Astrocyte (in vitro differentiated cells and primary cell): ENCODE data around the gene IL12RB1.

ENCODE experiments used
- EZH2 ChIP-seq: IDR thresholded peaks from 2 replicates; pipeline ENCODE4 v1.6.1; 2012; ENCODE audit warnings: mild to moderate bottlenecking, low read length, inconsistent platforms; ENCODE audit not compliant: insufficient read depth
- TF ChIP-seq, protein P1 (sequence below): IDR thresholded peaks from 2 replicates; pipeline ENCODE4 v1.5.1; 2011; ENCODE audit warnings: low read depth, mild to moderate bottlenecking, inconsistent platforms, low read length, moderate library complexity; ENCODE audit not compliant: insufficient read depth

DNA sequence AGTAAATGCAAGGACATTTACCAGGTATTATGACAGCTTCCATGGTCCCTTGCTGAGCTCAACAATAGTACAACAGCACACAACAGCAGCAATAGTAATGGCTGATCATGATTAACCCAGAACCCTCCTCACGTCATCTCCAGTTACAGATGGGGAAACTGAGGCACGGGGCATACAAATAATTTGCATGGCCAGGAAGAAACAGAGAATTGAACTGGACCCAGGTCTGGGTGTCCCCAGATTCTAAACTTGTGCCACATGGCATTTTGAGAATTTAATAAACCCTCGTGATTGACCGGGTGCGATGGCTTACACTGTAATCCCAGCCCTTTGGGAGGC lies 18.0 kb upstream of the IL12RB1 start:
- TF ChIP-seq, protein P1, sequence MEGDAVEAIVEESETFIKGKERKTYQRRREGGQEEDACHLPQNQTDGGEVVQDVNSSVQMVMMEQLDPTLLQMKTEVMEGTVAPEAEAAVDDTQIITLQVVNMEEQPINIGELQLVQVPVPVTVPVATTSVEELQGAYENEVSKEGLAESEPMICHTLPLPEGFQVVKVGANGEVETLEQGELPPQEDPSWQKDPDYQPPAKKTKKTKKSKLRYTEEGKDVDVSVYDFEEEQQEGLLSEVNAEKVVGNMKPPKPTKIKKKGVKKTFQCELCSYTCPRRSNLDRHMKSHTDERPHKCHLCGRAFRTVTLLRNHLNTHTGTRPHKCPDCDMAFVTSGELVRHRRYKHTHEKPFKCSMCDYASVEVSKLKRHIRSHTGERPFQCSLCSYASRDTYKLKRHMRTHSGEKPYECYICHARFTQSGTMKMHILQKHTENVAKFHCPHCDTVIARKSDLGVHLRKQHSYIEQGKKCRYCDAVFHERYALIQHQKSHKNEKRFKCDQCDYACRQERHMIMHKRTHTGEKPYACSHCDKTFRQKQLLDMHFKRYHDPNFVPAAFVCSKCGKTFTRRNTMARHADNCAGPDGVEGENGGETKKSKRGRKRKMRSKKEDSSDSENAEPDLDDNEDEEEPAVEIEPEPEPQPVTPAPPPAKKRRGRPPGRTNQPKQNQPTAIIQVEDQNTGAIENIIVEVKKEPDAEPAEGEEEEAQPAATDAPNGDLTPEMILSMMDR, result no peak
- TF ChIP-seq EZH2, result no peak
